CD4-positive, alpha-beta T cell treated with Interleukin-1 beta for 1 hour (primary cell): ENCODE data around the gene DYSF.

Experiments used
- DNase-seq, 2 donors: peaks; one replicate each; pipeline ENCODE4 v3.0.0-alpha.2; 2020 to 2022

DYSF gene

DNA sequence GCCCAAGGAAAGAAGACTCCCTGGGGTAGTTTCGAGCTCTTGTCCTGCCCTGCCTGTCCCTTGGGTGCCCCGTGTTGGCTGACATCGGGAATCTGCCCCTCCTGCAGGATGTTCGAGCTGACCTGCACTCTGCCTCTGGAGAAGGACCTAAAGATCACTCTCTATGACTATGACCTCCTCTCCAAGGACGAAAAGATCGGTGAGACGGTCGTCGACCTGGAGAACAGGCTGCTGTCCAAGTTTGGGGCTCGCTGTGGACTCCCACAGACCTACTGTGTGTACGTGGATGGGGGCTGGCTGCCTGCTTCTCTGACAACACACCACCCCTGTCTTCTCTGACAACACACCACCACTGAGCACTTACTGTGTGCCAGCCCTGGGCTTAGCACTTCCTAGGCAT lies 210.8 kb downstream of the DYSF start:
- no peak for DNase-seq

DNA sequence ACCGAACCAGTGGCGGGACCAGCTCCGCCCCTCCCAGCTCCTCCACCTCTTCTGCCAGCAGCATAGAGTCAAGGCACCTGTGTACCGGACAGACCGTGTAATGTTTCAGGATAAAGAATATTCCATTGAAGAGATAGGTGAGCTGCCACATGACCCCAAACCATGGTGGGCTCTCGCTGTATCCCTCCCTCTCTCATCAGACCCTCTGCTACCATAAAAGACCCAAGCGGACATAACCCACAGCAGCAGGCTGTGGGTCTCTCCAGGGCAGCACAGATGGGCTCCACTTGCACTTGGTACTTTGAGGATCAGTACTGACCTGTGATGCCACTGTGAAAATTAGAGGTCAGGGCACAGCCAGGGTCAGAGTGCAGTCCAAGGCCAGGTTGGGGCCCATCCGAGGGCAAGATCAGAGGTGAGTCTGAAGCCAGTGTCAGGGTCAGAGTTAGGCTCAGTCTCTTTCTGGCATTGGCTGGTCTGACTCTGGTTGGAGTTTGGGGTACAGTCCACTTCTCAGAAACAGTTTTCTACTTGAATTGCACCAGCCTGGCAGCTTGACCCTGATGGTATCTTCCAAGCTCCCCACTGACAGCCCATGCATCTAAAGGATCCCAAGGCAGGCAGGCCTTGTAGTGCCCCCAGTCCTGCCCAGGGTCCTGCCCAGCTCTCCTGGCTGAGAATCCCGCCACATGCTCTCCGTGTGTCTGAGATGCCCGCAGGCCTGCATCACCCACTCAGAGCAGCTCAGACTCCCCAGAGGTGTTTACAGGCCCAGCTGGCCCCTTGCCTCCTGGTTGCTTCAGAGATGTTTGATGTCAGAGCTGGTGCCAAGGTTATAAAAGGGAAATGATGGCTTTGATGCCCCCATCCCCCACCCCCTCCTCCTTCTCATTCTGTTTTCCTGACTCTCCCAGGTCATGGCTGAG lies 212.1 kb downstream of the DYSF start:
- no peak for DNase-seq

DNA sequence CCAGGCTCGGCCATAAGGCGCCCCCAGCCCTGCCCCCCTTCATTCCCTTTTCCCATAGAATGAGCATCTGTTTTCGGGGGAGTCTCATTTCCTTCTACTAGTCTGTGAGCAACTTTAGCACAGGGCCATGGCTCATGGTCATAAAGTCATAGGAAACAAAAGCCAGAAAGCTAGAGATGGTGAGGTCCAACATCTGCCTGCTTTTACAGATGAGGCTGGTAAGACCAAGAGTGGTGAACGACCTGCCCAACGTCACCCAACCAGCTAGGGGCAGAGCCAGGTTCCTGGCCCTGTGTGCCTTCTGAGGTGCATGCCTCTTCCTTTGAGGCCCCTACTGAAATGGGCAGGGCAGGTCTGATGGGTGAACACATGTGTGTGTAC lies 212.7 kb downstream of the DYSF start:
- no peak for DNase-seq

DNA sequence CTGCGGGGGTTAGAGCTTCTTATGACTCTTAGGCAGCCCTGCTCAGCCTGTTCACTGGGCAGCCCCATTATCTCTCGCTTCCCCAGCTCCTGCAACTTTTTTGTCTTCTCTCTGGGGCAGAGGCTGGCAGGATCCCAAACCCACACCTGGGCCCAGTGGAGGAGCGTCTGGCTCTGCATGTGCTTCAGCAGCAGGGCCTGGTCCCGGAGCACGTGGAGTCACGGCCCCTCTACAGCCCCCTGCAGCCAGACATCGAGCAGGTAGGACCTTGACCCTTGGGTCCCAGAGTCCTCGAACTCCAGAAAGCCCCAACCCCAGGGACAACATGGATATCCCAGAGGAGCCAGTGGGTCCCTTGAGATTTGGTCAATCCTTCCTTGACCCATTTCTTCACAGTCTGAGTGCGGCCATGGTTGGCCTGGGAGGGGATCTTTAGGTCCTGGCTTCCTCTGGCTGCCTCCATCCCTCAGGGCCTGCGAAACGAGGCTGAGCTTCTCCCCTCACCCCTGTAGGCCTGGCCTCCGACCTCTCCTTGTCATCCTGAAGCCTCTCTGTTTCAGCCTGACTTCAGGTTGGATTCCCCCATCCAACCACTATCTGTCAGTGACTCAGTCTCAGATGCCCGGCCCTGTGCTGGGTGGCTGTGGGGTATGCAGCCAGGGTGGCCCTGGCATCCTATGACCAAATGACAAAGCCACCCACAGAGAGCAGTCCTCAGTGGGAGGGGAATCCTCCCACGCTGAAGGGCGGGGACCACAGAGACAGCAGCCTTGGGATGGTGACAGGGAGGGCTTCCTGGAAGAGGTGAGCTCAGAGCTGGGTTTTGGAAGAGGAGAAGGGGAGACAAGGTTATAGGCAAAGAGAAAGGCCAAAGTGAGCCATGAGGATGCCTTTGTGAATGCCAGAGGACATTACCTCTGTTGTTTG lies 214.2 kb downstream of the DYSF start:
- DNase-seq = no peak

DNA sequence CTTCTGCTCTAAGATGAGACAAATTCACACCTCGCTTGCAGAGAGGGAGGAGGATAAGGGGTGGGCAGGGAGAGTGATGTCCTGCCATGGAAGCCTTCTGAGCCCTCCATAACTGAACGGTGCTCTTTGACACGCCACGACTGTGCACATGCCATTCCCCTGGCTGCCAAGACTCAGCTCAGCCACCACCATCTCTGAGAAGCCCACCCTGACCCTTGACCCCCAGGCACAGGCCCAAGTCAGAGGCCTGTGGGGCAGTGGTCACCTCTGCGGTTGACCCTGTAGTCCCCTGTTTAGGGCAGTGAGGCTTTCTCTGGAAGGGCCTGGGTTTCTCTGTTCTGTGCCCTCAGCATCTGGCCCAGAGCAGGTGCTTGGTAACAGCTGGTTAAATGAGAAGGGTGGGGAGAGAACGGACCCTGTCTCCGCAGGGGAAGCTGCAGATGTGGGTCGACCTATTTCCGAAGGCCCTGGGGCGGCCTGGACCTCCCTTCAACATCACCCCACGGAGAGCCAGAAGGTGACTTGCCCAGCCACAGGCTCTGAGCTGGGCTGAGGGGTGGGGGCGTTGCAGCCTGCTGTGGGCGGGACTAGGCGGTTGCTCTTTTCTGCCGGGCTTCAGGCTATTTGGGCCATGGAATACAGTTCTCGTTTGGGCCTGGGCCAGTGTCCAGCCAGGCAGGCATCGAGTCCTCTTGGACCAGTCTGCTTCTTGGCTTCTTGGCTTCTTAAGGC lies 215.1 kb downstream of the DYSF start:
- no peak for DNase-seq

DNA sequence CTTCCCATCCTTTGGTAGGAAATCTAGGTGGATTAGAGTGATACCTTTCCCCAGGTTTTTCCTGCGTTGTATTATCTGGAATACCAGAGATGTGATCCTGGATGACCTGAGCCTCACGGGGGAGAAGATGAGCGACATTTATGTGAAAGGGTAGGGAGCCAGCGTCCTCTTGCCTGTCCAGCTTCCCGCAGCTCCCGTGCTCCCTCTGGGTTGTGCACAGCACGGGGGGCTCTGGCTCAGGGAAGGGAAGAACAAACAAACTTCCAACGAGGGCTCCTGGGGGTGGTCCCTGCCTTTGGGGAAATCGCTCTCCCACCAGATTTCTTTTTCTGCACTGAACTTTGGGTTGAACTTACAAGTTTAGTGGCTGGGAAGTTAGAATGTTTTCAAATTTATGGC lies 215.7 kb downstream of the DYSF start:
- no peak for DNase-seq

DNA sequence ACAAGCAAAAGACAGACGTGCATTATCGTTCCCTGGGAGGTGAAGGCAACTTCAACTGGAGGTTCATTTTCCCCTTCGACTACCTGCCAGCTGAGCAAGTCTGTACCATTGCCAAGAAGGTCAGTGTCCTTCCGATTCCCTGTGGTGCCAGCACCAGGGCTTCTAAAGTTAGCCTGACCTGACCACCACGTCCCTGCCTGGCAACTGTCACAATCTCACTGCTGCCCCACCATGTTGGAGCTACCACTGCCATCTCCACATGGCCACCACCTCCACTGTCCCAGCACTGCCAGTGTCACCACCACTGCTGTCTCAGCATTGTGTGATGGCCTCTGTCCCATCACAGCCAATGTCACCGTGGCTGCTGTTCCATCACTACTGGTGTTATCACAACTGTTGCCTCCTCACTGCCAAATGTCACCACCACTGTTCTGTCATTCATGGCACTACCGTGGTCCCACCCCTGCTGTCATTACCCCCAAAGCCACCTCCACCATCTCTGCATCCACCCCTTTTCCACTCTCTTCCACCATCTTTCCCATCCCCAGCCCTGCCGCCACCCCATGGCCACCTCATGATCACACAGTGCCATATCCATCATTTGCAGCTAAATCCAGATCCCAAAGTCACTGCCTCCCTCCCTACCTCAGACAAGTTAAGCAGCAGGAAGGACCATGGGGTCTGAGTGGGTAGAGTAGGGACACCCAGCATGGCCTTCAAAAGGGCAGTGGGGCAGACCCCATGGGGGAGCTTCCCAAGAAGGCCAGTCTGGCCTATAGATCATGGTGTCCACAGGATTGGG lies 216.5 kb downstream of the DYSF start:
- no peak for DNase-seq

DNA sequence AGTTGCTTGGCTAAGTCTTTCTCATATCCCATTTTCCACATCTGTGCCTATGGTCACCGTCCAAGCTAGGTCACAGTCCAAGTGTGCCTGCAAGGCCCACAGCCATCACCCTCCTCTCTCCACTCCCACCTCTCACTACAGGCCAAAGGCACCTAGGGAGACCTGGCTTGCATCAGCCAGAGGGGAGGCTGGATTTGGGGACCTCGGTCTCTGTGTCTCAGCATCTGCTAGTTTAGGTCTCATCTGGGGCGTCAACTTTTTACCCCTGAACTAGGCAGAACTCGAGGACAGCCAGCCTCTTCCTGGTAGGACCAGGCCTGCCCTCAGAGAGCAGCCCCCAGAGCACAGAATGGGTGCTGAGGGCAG lies 217.1 kb downstream of the DYSF start:
- no peak for DNase-seq

DNA sequence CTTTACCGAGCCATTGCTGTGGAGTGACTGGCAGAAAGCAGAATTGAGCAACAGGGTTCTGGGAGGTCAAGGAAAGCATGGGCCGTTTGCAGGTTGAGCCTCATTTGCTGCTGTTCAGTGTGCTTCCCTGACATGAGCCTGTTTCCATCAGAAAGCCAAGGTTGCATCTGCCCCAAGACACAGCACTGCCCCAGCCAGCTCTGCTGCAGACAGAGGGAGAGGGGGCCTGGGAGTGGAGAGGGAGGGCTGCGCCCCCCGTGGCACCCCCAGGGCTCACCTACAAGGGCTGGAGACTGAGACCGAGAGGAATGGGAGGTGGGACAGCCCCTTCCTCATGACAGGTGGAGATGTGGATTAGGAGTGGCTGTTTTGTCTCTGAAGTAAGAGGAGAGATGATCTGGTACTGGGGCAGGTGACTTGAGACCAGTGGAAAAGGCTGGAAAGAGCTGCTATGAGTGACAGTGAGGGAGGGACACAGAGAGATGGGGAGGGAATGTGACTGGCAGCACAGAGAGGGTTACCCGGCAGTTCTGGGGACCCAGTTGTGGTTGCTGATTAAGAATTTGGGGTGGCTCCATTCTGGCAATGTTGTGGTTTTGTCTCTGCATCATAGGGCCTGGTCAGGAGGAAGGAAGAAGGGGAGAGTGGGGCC lies 218.0 kb downstream of the DYSF start:
- DNase-seq = no peak

DNA sequence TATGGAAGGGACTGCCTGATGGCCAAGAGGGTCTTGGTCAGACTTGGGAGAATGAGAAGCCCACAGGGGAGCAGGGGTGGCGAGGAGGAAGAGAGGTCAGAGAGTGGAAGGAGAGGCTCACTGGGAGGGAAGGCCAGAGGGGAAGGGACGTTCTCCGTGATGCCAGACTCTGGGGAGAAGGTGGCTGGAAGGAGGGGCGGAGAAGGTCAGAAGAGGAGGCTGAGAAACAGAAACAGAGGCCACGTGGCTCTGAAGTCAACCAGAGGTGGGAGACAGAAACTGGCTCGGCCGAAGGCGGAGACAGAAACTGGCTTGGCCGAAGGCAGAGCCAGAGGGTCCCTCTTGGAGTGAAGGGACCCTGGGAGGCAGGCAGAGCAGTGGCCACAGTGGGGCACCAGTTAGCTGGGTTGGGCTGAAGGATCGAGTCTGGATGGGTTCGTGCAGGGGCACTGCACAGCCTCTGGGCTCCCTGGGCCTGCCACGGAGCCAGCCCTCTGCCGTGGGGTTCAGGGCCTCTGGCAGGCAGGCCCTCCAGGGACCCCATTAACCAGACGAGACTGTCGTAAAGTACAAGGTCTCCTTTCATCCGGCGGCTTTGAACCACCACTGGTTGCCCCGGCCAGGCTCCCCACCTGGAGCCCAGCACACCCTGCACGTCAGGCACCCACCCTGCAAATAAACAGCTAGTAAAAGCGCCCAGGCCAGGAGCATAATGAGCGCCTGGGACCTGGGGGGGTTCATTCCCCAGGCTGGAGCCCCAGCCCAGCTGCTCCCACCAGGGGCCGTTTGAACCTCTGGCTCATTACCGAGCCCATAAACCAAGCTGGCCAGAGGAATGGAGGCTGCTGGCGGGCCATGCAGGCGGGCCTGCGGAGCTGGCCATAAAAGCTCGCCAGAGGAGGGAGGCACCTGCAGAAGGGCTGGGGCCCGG lies 218.8 kb downstream of the DYSF start:
- no peak for DNase-seq

DNA sequence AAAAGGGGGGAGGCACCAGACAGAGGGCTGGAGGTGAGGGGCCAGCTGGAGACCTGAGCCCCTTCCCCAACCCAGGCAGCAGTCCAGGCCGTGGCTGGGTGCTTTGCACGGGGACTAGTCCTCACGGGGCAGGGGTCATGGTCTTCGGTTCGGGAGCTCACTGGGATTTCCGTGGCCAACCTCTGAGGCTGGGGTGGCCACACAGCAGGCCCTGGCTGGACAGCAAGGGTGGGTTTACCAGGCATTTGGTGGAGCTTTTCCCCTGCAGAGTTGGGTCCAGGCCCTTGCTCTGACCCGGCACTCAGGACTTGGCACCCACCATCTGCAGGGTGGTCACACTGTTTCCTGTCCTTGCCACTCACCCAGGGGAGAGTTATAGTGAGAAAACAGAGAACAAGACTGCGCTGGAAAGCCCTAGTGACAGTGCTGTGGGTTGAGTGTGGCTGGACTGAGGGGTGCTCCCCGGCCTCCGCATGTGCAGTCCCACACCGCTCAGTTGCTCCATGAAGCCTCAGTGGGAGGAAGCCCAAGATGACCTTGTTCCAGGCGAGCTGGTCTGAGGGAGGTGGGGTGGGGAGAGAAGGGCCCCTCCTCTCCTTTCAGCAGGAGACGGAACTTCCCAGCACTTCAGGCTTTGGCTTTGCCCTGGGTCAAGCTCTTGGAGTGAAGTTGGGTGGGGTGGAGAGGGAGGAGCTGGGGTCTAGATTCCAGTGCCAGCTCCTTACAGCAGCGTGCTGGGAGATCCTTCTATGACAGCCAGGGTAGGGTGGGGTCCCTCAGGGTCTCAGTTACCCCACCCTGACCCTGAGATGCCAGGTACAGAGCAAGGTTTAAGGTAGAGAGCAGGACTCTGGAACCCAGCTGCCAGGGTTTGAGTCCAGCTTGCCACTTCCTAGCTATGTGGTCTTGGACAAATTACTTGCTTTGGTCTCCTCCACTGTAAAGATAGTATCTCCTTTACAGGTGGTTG lies 219.8 kb downstream of the DYSF start:
- DNase-seq = no peak

DNA sequence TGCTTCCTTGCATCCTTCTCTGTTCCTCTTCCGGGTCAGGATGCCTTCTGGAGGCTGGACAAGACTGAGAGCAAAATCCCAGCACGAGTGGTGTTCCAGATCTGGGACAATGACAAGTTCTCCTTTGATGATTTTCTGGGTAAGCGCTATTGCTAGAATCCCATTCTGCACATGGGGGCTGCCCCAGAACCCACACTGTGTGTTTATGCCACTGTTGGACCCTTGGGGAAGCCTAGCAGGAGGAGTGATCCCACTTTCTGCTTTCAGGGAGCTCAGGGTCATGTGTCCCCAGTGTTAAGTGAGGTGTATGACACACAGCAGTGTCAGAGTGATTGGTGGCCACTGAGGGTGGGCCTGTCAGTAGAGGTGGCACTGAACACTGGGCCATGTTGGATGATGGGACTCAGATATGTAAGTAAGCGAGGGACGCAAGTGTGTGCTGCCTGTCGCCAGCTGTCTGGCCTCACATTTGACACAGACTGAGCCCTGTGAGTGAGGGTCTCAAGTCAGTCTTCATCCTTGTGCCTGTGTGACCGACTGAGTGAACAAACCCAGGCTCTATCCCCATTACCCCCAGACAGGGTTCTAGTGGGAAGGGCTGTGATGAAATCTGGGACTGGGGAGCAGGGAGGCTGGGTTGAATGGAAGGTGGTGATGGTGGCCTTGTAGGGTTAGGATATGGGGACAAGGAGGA lies 220.9 kb downstream of the DYSF start:
- DNase-seq = no peak

DNA sequence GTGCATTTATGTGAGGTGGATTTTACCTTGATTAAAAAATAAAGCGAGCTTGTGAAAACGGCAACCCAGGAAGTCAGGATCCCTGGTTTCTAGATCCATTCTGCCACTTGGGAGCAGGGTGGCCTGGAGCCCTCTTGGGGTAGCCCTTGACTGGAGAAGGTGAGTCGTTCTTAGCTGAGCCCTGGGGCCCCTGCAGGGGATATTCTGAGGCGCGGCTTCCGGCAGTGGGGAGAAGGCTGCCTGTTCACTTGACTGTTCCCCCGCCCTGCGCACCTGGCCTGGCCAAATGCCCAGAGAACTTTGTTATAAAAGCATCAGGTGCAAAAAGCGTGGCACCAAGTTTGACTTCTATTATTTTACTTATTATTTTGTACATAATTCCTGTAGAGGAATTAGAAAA lies 221.9 kb downstream of the DYSF start:
- DNase-seq = no peak

DNA sequence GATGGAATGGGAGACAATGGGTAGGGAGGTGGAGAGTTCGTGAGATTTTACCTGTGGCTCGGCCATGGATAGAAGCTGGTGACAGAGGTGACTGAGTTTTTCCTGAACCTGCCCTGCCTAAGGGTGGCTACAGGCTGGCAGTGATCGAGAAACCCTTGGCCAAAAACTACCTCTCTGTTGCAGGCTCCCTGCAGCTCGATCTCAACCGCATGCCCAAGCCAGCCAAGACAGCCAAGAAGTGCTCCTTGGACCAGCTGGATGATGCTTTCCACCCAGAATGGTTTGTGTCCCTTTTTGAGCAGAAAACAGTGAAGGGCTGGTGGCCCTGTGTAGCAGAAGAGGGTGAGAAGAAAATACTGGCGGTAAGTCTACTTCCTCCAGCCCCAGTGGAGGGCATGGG lies 225.5 kb downstream of the DYSF start:
- DNase-seq = no peak

DNA sequence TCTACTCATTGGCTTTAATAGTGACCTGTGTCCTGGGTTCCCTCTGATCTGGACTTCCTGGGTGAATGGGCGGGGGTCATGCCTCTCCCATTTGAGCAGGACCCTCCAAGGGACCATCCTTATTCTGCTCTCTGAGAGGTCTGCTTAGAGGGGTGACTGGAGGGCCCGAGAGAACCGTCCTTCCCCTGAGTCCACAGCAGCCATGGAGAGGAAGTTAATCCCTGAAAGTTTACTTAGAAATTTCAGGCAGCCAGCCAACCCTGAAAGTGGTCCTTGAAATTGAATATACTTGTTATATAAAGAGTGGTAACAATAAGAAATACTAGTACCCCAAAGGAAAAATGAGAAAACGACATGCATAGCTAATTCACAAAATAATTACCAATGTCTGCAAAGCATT lies 226.1 kb downstream of the DYSF start:
- no peak for DNase-seq

DNA sequence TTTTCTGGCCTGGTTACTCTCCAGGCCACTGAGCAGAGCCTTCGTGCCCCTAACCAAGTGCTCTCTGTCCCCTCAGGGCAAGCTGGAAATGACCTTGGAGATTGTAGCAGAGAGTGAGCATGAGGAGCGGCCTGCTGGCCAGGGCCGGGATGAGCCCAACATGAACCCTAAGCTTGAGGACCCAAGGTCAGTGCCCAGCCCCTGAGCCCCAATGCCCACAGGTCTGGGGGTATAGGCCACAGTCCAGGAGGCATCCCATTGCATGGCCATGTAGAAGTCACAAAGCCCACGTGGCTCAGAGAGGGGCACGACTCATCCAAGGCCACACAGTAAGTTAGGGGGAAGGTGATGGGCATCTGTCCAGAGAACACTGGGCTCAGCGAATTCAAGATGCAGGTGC lies 227.6 kb downstream of the DYSF start:
- no peak for DNase-seq

DNA sequence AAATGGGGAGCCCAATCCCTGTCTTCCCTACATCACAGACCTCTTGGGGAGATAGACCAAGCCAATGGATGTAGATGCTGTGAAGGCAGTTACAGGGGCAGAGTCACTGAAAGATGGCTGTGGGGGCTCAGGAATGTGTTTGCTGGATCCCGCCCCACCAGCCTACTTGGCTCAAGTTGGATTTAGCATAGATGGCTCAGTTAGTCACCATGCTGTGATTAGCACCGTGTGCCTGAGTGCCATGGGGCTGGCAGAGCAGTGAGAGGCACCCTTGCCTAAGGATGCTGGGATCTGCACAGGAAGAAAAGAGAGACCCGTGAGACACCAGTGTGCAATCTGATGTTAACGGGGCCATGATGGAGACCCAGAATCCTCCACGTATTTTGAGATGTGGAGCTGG lies 228.3 kb downstream of the DYSF start:
- DNase-seq = no peak

DNA sequence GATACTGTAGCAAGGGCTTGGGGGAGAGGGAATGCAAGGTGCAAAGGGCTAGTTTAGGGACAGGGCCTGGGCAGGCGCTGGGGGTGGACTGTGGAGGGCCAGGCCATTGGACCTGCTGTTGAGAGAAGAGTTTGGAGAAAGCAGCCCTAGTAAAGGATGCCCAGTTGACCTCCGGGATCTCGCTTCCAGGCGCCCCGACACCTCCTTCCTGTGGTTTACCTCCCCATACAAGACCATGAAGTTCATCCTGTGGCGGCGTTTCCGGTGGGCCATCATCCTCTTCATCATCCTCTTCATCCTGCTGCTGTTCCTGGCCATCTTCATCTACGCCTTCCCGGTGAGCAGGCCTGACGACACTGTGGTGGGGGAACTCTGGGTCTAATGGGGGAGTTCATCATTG lies 229.0 kb downstream of the DYSF start:
- DNase-seq = no peak

DNA sequence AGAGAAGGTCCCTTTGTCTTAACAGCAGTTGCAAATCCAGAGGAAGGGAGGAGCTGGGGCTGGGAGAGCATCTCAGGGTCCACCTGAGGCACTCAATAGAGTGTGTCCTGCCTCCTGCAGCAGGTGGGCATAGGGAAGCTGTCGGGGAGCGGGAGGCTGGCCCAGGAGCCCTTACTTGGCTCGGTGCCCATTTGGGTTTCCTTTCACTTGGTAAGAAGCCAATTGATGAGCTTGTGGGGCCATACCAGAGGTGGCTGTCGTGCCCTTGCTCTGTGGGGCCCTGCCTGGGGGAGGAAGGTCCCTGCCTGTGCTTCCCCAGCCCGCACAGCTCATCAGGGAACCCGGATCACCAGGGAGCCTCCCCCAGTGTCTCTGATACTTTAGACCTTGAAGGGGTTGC lies 229.7 kb downstream of the DYSF start:
- no peak for DNase-seq
